SIG-M5 treated with dmso at 0.1 percent for 504 hours (cell line): ENCODE data around the gene NUBPL.
A peak's percentile ranks its signal among the peaks of the same experiment; 100 is the strongest.
"Not testable (repeated sequence)": the region's sequence is repeated elsewhere in the genome, so short reads cannot be mapped to it uniquely, and the experiment has no call there.

Source experiments
- DNase-seq: peaks from one replicate; lab custom pipeline; 2025; ENCODE audit not compliant: unreplicated experiment; lab: John Stamatoyannopoulos, UW

NUBPL gene

DNA sequence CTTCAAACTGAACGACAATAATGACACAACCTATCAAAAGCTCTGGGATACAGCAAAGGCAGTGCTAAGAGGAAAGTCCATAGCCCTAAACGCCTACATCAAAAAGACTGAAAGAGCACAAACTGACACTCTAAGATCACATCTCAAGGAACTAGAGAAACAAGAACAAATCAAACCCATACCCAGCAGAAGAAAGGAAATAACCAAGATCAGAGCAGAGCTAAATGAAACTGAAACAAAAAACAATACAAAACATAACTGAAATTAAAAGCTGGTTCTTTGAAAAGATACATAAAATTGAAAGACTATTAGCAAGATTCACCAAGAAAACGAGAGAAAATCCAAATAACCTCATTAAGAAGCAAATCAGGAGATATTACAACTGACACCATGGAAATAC lies 306.9 kb downstream of the NUBPL start:
- not testable (repeated sequence) for DNase-seq

DNA sequence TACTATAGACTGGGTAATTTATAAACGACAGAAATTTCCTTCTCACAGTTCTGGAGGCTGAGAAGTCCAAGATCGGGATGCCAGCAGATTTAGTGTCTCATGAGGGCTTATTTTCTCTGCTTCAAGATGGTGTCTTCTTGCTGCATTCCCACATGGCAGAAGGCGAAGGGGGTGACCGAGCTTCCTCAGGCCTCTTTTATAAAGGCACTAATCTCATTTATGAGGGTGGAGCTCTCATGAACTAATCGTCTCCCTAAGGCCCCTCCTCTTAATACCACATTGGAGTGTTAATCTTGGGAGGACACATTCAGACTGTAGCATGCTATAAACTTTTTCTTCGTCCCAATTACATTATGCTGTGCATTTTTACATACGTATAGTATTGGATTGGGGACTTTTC lies 315.5 kb downstream of the NUBPL start:
- no peak for DNase-seq

DNA sequence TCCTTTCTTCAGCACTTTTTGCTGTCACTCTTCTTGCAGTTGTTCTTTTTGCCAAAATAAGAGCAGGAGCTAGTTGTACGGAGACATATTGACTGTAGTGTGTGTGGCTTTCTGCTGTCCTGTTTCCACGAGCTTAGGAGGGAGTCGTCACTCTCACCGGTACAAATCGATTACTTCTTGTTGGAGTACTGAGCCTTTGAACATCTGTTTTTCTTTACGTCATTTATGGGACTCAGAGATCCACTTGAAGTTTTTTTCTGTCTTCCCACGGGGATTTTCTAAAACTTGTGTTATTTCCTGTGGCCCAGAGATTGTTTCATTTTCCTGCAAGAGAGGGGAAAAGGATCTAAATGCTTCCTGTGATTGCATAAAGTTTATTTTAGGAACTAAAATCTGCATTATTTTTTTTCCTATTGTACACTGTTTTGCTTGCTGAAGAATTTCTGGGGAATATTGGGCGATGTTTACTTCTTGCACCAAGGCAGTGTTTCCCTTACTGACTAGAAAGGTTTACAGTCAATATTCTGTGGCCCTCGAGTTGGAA lies 316.1 kb downstream of the NUBPL start:
- DNase-seq, result no peak

DNA sequence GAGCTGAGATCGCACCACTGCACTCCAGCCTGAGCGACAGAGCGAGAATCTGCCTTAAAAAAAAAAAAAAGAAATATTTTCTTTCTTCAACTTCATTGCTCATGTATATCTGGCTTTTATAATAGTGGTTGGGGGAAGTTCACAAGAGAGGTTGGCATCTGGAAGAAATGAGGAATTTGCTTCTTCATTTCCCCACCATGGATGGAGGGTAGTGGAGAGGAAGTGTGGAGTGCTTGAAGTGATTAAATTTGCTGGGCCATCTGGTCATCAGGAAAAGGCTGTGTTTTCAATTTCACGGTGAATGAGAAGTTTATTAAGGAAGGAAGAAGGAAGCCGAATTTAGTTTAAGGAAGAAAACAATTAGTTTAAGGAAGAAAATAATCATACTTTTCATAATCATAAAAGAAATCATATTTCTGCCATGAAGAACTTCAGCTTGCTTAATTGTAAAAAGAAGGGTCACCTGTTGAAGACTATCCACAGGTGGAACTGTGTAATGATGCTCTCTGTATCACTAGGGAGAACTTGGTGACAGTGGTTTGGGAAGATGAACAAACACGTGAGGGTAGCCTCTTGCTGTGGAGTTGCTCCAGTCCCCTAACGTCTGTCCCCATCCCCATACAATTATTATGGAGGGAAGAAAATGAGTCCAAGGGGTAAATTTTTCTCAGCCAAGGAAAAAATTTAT lies 318.6 kb downstream of the NUBPL start:
- no peak for DNase-seq

DNA sequence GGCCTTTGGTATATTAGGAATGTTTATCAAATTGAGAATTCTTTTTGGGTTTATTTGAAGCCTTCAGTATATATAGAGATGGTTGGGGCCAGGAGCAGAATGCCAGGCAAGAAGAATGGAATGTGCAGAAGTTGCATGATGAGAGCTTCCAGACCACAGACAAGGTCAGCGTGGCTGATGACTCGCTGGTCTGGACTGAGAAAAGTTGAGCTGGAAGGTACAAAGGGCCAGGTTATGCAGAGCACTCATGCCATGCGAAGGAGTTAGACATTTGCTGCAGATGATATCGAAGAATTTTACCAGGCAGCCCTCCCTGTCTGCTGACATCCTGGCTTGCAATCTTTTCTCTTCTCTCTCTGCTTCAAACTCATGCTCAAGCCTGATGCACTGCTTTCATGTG lies 319.7 kb downstream of the NUBPL start:
- no peak for DNase-seq

DNA sequence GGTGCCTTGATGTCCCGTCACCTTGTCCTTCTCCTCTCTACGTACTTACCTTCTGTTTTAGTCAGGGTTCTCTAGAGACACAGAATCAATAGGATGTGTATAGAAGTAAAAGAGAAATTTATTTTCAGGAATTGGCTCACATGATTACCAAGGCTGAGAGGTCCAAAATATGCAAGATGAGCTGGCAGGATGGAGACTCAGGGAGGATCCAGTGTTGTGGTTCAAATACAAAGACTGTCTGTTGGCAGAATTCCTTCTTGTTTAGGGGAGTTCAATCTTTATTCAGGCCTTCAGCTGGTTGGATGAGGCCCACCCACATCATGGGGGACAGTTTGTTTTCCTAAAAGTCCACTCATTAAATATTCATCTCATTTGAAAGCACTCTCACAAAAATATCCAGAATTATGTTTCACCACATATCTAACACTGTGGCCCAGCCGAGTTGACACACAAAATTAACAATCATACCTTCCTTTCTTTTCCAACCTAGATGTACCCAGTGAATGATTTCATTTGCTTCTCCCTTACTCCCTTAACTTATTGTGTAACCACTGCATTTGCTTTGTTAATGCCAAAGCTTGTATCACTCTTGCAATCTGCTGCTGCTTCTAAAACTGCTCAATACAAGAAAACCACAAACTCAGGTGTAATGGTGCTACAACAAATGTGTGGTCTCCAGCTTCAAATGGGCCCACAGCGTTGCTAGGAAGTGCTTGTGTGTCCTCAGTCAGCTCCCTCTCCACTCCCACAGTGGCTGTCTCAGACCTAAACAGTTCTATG lies 320.5 kb downstream of the NUBPL start:
- no peak for DNase-seq

DNA sequence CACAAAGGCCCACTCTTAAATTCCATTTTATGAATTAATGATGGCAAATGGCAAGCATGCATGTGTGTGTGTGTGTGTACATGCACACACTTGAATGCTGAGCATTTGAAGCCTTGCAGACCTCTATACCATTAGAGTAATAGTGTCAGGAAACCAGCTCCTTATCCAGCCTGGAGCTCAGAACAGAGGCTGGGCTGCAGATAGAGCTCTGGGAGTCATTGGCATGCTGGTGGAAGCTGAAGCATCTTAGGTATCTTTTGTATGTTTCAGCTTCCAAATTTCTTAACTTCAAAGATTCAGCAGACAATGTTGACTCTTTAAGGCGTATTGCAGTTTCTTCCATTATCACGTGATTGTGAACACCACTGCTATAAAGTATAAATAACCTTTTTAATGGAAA lies 323.0 kb downstream of the NUBPL start:
- DNase-seq, result no peak

DNA sequence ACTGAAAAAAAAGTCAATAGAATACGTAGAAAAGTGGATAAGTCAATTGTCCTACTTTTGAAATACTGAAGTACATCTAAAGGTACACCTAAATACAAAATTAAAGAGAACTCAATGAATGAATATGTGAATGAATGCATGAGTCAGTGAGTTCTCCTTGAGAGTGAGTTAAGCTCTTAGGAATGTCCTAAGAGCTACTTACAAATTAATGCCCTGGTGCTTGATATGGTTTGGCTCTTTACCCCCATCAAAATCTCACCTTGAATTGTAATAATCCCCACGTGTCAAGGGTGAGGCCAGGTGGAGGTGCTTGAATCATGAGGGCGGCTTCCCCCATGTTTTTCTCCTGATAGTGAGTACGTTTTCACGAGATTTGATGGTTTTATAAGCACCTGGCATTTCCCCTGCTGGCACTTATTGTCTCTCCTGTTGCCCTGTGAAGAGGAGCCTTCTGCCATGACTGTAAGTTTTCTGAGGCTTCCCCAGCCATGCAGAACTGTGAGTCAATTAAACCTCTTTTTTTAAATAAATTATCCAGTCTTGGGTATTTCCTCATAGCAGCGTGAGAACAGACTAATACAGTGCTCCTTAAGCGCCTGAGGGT lies 323.7 kb downstream of the NUBPL start:
- DNase-seq, result no peak

DNA sequence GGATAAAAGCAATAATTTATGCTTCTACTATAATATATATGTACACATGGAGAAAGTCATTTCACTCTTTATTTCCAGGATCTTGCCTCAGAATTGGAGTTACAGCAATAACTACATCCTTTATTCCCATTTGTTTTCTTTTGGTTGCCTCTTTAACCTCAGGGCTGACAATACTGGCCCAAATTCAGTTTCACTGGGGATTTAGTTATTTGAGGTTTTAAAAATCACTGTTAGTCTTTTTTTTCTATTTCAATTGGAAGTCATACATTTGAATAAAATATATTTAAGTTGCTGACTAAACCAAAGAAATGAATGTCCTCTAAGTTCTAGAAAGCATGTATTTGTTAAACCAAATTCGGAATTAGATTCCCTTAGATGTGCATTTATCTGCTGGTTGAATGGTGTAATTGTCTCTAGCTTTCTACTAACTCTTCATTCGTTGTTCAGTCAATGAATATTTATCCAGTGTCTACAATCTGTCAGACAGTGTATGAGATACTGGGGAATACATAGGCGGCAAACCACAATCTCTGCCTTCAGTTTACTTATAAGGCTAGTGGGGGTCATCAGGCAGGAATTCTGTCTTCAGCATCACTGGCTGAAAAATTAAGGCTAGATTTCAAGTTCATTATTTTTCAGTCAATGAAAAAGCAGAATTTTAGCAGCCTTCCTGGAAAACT lies 325.1 kb downstream of the NUBPL start:
- DNase-seq, result no peak

DNA sequence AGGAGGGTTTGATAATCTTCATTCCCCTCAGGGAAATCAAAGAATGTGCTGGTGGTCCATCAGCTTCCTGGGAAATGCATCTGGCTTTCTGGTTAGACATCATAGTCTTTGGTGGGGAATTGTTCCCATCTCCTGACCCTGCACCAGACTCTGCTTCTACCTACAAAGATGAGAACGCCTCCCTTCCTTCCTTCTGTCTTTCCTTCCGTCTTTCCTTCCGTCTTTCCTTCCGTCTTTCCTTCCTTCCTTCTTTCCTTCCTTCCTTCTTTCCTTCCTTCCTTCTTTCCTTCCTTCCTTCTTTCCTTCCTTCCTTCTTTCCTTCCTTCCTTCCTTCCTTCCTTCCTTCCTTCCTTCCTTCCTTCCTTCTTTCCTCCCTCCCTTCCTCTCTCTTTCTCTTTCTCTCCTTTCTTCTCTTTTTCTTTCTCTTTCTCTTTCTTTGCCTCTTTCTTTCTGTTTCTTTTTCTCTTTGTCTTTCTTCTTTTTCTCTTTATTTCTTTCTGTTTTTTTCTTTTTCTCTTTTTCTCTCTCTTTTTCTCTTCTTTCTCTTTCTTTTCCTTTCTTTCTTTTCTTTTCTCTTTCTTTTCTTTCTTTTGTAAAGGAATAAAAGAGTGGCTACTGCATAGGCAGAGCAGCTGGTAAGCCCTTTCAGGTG lies 326.9 kb downstream of the NUBPL start:
- no peak for DNase-seq

DNA sequence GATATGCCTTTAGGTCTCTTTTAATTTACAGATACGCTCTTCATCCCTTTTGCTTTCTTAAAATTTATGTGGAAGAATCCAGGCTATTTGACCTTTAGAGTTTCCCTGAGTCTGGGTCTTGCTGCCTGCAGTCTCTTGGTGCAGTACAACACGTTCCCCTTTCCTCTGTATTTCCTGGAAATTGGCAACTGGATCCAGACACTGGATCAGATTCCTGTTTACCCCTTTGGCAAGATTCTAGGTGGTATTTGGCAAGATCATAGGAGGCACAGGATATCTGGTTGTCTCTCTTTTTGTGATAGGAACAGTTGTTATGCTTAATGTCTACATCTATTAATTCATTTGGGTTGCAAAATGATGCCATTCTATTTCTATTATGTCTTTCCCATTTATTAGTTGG lies 328.1 kb downstream of the NUBPL start:
- DNase-seq, result no peak

DNA sequence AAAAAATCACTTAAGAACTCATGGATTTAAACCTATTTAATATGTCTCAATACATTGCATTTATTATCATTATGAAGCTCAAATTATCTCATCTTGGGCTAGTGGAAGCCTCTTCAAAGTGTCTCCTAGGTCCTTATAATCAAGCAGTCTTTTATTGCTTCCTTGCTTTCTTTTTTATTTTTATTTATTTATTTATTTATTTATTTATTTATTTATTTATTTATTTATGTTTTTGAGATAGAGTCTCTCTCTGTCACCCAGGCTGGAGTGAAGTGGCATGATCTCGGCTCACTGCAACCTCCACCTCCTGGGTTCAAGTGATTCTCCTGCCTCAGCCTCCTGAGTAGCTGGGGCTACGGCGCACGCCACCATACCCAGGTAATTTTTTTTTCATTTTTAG lies 329.0 kb downstream of the NUBPL start:
- not testable (repeated sequence) for DNase-seq

DNA sequence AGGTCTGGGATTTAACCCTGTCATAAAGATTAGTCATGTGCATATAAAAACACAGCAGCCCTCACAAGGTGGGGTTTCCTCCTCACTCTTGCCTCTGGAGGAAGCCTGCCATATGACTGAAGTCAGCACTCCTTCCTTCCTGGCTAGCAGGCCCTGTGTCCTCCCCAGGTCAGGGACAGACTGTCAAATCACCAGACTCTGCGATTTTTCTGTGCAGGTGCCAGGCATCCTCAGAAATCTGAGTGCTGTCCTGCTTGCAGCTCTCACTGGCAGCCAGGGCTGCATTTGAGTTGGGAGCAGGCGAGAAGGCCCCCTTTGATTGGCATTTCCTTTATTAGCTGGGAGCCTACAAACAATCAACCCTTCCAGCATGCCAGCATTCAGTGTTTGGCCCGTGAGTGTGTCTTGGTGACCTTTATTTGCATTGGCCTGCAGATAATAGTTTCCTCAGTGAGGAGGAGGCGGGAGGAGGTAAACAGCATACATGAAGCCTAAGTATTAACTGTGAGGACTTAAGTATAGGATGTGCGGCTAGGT lies 332.1 kb downstream of the NUBPL start:
- no peak for DNase-seq

DNA sequence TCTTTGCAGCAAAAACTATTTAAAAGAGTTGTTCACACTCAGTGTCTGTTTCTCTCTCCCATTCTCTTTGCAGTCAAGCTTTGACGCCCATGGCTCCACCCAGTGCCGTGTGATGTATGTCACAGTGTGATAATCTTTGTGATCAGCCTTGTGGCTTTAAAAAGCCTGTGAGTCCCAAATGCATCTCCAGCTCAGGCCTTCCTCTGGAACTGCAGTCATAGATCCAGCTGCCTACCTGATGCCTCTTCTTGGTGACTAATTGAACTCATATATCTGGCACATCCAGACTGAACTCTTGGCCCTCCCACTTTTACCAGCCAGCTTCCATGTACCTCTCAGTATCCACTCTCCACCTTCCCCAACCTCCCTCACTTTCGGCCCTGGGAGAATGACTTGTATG lies 333.1 kb downstream of the NUBPL start:
- no peak for DNase-seq

DNA sequence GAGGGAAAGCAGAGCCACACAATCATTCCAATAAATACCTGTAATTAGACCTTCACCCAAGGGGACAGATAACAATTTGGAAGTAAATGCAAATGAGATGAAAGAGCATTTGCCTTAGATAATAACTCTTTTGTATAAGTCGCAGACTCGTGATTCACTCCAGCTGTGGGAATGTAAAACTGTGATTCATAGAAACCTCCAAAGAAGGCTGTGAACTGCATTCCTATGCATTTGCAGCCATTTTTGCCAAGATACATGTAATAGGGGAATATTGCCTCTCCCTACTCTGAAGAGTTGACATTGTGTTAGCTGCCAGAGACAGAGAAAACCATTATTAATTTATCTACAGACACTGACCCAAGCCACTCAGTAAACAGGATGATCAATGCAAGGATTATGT lies 334.0 kb downstream of the NUBPL start:
- DNase-seq, result no peak

DNA sequence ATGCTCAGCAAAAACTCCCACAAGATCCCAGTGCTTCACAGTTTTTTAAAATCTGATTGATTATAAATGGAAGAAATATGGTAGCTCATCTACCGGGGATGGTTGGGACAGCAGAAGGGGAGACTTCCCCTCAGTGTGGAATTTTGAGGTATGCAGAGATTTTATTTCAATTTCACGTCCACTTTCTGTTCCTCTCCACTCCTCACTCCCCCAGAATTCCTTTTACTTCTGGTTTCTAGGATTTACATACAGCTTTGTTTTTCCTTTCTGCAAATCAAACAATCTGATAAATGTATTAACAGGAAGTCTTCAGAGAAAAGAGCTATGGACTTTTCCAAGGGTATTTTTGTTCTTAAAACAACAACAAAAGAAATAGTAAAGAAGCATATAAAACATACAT lies 334.4 kb downstream of the NUBPL start:
- DNase-seq, result no peak

DNA sequence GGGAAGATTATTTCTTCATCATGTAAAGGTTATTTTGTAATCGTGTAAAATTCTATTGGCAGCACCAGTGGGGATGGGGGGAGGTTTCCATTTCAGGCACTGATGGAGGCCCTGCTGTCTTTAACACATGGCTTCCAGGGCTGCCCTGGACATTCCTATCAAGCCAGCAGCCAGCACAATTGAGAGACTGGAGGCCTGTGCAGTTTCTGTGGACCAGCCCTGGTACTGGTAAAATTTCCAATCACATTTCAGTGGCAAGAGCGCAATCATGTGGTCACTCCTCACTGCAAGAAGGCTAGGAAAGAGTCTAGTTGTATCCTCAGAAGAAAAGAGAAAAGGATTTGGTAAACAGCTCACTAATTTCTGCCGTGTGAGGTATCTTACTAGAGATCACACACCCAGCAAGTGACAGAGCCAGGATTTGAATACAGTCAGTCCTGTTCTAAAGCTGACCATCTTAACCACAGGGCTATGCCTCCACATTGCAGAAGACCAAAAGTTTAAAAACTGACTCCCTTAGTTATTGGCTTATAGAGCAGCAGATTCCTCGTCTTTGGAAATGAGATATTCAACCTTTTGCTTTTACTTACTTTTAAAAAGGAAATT lies 336.5 kb downstream of the NUBPL start:
- DNase-seq, result no peak

DNA sequence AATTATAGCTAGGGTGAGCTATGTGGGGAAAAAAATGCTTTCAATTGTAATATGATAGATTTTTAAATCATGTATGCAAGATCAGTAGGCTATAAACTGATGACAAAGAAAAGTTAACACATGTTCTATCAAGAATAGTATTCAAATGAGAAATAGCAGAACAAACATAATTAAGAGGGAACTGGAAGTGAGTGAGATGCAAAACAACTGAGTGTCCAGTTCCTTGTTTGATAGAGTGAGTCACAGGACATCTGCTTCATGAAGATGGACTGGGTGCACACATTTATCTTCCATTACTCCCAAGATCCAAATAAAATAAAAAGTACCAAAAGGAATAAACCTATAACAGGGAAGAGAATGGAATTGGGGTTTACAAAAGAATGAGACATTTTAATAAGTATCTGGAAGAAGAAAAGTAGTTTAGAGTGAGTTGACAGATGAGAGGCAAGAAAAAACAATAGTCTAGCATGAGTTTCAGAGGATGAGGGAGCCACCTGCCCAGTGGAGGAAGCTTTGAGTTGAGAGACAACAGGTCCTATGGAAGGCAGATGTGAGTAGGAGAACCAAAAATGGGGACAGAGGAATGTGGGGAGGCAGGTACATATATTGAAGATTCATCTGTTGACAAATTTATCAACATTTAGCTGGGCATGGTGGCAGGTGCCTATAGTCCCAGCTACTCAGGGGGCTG lies 337.8 kb downstream of the NUBPL start:
- peak; percentile 12 for DNase-seq

DNA sequence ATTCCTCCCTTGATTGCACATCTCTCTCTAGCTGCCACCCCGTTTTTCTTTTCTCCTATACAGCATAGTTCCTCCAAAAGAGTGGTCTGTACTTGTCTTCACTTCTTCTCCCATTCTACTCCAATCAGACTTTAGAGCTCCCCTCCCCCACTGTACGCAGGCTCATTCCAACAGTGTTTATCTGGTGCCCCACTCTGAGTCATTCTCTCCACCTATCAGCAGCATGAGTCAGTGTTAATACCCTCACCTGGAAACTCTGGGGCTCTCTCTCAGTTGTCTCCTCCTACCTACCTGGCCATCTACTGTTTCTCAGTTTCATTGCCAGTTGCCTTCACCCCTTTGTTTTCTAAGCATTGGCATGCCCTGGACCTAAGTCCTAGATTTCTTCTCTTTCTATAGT lies 340.8 kb downstream of the NUBPL start:
- DNase-seq, result no peak
